Fibroblast of the aortic adventitia (primary cell): ENCODE measurements around the gene ZFP69. TPM values are rescaled to one million over a fixed set of nuclear protein-coding genes. Genes with fewer than 3 reads are reported as not detected.

Experiments
- DNase-seq: peaks from one replicate; pipeline ENCODE4 v3.0.0-alpha.2; 2010; ENCODE audit warnings: low read depth
- H3K4me3 ChIP-seq: 2 replicates; pipeline ENCODE4 v1.5.1; 2011; ENCODE audit warnings: low read depth, mild to moderate bottlenecking, control low read depth, low read length, moderate library complexity
- CTCF ChIP-seq: IDR thresholded peaks from 2 replicates; pipeline ENCODE4 v1.5.1; 2011; ENCODE audit warnings: mild to moderate bottlenecking, low read length, control low read depth, inconsistent platforms; ENCODE audit not compliant: insufficient read depth
- total RNA-seq: library from RNA; depleted of rRNA; stranded (reverse); fragments of >200 nt; gene quantifications from 2 replicates; pipeline ENCODE4 v1.2.3, GENCODE V29; 2012; ENCODE audit warnings: low replicate concordance

The ZFP69 gene
- total RNA-seq, 1 donor = 3.4 TPM

- no peak for DNase-seq
- no peak for TF ChIP-seq CTCF
- H3K4me3 ChIP-seq = no peak overlapping the region
Observed at GRCh38 chr1:40439247-40439646, 37.8 kb upstream of the ZFP69 start.

- H3K4me3 ChIP-seq = peak within 1 kb of the TSS; percentile 80
- TF ChIP-seq CTCF = no peak
- peak; percentile 89 for DNase-seq
Observed at GRCh38 chr1:40449684-40450494, 27.2 kb upstream of the ZFP69 start, which contains the start of gene ZFP69B. TSS of gene ZFP69B (plus strand) at chr1:40450476. CDS start at chr1:40450962, 486 bp downstream.

GRCh38 chr1:40450495-40451237 is 26.4 kb upstream of the ZFP69 start:
- no peak for TF ChIP-seq CTCF
- DNase-seq = peak; percentile 48
- peak overlapping the region; percentile 80 for H3K4me3 ChIP-seq

- no peak for DNase-seq
- H3K4me3 ChIP-seq = peak overlapping the region; percentile 80
- no peak for TF ChIP-seq CTCF
Observed at GRCh38 chr1:40451238-40451585, 25.9 kb upstream of the ZFP69 start.

GRCh38 chr1:40454873-40455272 is 22.2 kb upstream of the ZFP69 start:
- no peak for DNase-seq
- TF ChIP-seq CTCF = no peak
- no peak overlapping the region for H3K4me3 ChIP-seq

GRCh38 chr1:40462956-40463590 is 14.0 kb upstream of the ZFP69 start:
- TF ChIP-seq CTCF = no peak
- peak; percentile 9 for DNase-seq
- no peak overlapping the region for H3K4me3 ChIP-seq
